GM12872 (cell line): Measurements from ENCODE around the gene CST11.

ENCODE experiments used
- TF ChIP-seq, protein P1 (sequence below): IDR thresholded peaks from 3 replicates; pipeline ENCODE4 v1.5.1; 2011; ENCODE audit warnings: low read depth, mild to moderate bottlenecking, low read length, moderate library complexity; ENCODE audit not compliant: insufficient read depth

Gene CST11, protein sequence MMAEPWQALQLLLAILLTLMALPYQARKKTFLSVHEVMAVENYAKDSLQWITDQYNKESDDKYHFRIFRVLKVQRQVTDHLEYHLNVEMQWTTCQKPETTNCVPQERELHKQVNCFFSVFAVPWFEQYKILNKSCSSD

DNA sequence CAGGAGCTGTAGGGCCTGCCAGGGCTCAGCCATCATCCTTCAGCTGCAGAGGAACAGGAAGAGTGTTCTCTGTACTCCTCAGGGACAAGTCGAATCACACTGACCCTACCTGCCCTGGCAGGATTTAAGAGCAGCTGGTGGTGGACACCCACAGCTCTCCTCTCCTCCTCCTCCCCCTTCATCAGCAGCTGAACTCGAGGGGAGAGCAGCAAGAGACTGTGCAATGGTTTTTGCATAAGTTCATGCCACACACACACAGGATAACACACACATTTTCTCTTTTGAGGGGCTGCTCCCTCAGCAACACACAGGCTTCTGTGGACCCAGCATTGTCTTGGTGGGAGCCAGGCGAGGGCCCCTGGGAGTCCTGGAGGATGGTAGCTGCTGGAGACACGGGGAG, at the start of gene CST11:
TSS of gene CST11 (minus strand) at position 101 of the 400 bp plus-strand sequence. CDS start at position 36, 65 bp downstream.
- TF ChIP-seq, protein P1, sequence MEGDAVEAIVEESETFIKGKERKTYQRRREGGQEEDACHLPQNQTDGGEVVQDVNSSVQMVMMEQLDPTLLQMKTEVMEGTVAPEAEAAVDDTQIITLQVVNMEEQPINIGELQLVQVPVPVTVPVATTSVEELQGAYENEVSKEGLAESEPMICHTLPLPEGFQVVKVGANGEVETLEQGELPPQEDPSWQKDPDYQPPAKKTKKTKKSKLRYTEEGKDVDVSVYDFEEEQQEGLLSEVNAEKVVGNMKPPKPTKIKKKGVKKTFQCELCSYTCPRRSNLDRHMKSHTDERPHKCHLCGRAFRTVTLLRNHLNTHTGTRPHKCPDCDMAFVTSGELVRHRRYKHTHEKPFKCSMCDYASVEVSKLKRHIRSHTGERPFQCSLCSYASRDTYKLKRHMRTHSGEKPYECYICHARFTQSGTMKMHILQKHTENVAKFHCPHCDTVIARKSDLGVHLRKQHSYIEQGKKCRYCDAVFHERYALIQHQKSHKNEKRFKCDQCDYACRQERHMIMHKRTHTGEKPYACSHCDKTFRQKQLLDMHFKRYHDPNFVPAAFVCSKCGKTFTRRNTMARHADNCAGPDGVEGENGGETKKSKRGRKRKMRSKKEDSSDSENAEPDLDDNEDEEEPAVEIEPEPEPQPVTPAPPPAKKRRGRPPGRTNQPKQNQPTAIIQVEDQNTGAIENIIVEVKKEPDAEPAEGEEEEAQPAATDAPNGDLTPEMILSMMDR: no peak

DNA sequence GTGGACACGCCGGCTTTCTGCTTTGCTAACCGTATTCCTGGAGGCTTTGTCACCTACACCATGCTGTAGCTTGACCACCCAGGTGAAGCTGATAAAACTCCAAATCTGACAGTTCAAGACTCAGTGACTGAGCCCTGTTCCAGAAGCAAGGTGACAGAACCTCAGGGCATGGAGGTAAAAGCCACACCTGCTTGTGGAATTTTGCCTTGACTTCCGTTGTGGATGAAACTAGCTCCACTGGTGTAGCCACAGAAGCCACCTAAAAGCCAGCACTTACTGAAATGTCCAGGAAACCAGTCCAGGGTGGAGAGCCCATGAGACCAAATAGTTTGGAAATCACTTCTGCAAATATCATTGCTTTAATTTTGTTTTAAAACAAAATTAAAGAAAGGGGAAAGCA, 49.2 kb upstream of the CST11 start:
- TF ChIP-seq, protein P1: no peak

DNA sequence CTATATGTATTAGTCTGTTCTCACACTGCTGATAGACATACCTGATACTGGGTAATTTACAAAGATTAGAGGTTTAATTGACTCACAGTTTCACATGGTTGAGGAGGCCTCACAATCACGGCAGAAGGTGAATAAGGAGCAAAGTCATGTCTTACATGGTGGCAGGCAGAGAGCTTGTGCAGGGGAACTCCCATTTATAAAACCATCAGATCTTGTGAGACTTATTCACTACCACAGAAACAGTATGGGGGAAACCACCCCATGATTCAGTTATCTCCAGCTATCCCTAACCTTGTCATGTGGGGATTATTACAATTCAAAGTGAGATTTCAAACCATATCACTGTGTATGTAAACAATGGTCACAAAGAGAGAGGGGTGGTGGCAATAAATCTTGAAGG, 44.9 kb upstream of the CST11 start:
- TF ChIP-seq, protein P1: no peak

DNA sequence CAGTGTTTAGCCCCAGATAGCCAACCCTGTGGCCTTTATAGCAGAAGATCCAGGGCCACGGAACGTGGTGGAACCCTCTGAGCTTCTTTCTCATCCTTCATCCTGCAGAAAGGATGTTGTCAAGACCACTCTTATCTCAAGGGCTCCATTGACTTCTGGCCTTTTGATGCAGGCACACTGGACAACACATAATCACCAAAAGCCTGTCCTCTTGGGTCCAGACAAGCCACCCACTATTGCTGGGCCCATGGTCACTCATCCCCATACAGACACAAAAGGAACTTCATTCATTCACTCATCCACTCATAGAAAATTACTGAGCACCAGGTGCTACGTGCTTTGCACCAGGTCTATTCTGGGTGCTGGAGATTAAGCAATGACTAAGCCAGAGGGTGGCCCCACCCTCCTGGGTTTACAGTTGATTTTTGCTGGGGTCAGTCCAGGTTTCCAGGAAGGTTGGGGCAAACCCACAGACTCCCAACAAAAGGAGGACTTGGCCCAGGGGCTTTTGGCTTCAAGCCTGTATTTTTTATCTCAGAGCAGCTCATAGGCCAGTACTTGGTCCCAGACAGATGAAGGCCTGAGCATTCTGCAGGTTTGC, 40.6 kb upstream of the CST11 start:
- TF ChIP-seq, protein P1: no peak

DNA sequence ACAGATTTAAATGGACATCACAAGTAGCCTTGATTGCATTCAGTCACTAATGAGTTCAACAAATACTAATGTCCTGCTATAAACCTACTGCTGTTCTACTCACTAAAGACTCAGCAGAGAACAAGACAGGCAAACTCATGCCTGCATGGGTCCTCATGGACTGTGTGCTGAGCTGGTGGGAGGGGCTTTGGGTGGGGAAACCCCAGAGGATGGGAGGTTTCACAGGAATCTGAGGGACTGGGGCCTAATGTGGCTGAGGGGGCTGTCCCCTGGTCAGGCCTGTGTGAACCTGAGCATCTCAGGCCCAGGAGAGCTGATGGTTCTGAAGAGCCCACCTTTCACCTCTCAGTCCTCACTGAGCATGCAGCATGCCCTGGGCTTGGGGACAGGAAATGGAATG, 39.6 kb upstream of the CST11 start:
- TF ChIP-seq, protein P1: no peak

DNA sequence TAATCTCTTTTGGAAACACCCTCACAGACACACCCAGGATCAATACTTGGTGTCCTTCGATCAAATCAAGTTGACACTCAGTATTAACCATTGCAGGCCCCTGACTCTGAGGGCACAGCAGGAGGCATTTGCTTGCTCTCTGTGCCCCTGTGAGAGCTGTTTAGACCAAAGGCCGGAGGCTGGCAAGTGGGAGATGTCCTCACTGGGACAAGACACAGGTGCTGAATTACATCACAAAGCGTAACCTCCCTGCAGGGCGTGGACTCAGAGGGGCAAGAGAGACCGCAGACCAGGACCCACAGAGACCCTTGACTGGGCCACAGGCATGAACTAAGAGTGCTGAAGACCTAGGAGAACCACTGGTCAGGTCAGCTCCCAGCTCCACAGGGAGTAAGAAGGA, 38.1 kb upstream of the CST11 start, which contains the start of gene CST8:
TSS of gene CST8 (plus strand) at position 301 of the 400 bp plus-strand sequence. CDS start 551 bp downstream, outside the sequence.
- TF ChIP-seq, protein P1: no peak

DNA sequence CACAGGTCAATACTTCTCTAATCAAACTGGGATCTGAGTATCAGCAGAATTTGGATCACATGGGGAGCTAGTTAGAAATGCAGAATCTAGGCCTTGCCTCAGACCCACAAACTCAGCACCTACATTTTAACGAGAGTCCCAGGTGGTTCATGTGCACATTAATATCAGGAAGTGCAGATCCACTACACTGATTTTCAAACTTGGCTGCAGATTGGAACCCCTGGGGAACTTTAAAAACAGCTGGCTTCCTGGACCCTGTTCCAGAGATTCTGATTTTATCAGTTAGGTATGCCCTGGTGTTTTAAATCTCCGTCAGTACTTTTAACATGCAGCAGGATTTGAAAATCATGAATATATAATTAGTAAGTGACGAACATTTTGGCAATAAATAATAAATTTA, 36.3 kb upstream of the CST11 start:
- TF ChIP-seq, protein P1: no peak
